Measurements from ENCODE around the gene DOCK10. TPM values are rescaled to one million over a fixed set of nuclear protein-coding genes. Genes with fewer than 3 reads are reported as not detected.

Gene DOCK10
- total and polyA plus RNA-seq, 9 of the 15 experiments (the other 6 are each of a cell fraction or from before 2014, with no cell fraction given): 0.01 to 0.87 (median 0.18) TPM

GRCh38 chr2:225064362-225064761, 22.1 kb upstream of the DOCK10 start:
- ATAC-seq (no peak), FAIRE-seq (no peak), DNase-seq (ENCODE audit: extremely low read depth in 1 of 4, low spot score in 3 of 4) (no peak)
- WGBS (ENCODE audit: insufficient coverage, low coverage, missing lambda C conversion rate): 0% methylated on average over 2 of the region's 2 CpGs
- no peaks in the 10 kb centered on the region for H3K79me2 ChIP-seq (ENCODE audit: control insufficient read depth, insufficient read depth, low read length)
- no peaks in the 10 kb centered on the region for H3K36me3 ChIP-seq (ENCODE audit: control insufficient read depth, insufficient read depth, low read length)
- CTCF ChIA-PET (ENCODE audit: low intra/inter-chr PET ratio): no interaction called here
- H3K27ac ChIP-seq (ENCODE audit: extremely low read depth, low read depth, low read length): no peak overlapping the region
- no peaks in the 10 kb centered on the region for H3K9me3 ChIP-seq (replicated peaks; ENCODE audit: control insufficient read depth, insufficient read depth, low read depth, low read length)
- in situ Hi-C loops (cut with MboI): no loop called here
- no TSS peak for BruUV-seq (replicated peaks)
- H2AFZ ChIP-seq (ENCODE audit: low read depth, low read length): no peak overlapping the region
- no peaks in the 10 kb centered on the region for H4K20me1 ChIP-seq (replicated peaks; ENCODE audit: control insufficient read depth, insufficient read depth, low read length)
- H3K4me3 ChIP-seq: no peak overlapping the region
- POLR2A ChIA-PET: no interaction called here
- no peaks in the 10 kb centered on the region for H3K9me1 ChIP-seq (ENCODE audit: control insufficient read depth, insufficient read depth, low read length)
- H3K4me1 ChIP-seq (replicated peaks in 1 of 2; ENCODE audit: control insufficient read depth in 2 of 2, insufficient read depth in 2 of 2, low read length in 2 of 2): no peaks in the 10 kb centered on the region
- no peak for TF ChIP-seq POLR3G (IDR thresholded peaks at IDR 0.05; ENCODE audit: extremely low read depth, insufficient read length, insufficient replicate concordance)
- no peak for TF ChIP-seq ZC3H11A (IDR thresholded peaks at IDR 0.05; ENCODE audit: low read depth, low read length)
- TF ChIP-seq TARDBP (IDR thresholded peaks at IDR 0.05): no peak
- no peak for TF ChIP-seq ZNF431 (CRISPR knock-in tag; IDR thresholded peaks at IDR 0.05)
- TF ChIP-seq ZNF121 (CRISPR knock-in tag; conservative IDR thresholded peaks at IDR 0.05): no peak
- no peak for TF ChIP-seq AFF4 (CRISPR knock-in tag; IDR thresholded peaks at IDR 0.05)
- no peak for TF ChIP-seq ZNF830 (CRISPR knock-in tag; IDR thresholded peaks at IDR 0.05)
- TF ChIP-seq HDAC3 (IDR thresholded peaks at IDR 0.05; ENCODE audit: borderline replicate concordance, partially characterized antibody): no peak
- TF ChIP-seq MCM7 (IDR thresholded peaks at IDR 0.05): no peak
- no peak for TF ChIP-seq ZNF589 (CRISPR knock-in tag; IDR thresholded peaks at IDR 0.05; ENCODE audit: low read depth)
- TF ChIP-seq THRA (IDR thresholded peaks at IDR 0.05): no peak
- no peak for TF ChIP-seq CREB3L1 (IDR thresholded peaks at IDR 0.05; ENCODE audit: borderline replicate concordance, low read depth)
- H3K4me2 ChIP-seq (ENCODE audit: insufficient read depth, low read length): no peak overlapping the region
- no peaks in the 10 kb centered on the region for H3K27me3 ChIP-seq (ENCODE audit: control insufficient read depth in 2 of 2, insufficient read depth in 2 of 2, low read length in 2 of 2)
- no peak overlapping the region for H3K9ac ChIP-seq (ENCODE audit: insufficient read depth in 1 of 2, low read depth in 2 of 2, low read length in 2 of 2)
- intact Hi-C loops (cut with micrococcal nuclease): no loop called here

All from K562 (cell line).